ENCODE data around the gene SMIM3.
"Not testable (repeated sequence)": the region's sequence is repeated elsewhere in the genome, so short reads cannot be mapped to it uniquely, and the experiment has no call there.

Gene SMIM3

GRCh38 chr5:150789450-150789849, 10.9 kb downstream of the SMIM3 start:
- no peak for TF ChIP-seq CTCF (IDR thresholded peaks at IDR 0.05; ENCODE audit: low read depth, low read length)
- no peak for DNase-seq (ENCODE audit: extremely low read depth, low read depth)

DNA sequence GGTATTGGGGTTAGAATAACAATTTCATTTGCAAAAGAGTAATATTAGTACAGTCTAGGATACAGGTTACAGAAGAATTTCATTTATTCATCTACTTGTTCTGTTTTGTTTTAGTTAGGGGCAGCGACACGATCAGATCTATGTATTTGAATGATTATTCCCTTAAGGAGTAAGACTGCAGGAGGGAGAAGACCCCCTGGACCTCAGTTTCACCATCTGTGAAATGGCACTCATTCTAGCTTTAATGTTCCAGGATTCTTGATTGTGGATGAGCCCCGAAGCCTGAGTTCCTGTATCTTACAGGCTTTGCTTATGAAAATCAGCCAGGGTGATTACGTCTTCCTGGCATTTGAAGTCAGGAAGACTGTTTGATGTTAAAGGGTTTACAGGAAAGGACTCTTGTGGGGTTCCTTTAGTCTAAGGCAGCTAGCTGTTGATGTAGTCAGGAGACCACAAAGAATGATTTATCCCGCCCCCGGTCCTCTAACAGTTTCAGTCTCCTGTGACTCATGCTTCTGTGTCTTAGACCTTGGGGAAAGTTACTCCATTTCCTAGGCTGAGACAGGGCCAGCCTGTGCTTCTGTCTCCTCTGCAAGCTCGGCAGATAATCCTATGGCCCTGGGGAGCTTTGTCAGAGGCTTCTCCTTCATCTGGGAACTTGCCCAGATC, 11.5 kb downstream of the SMIM3 start:
- peak; percentile 82 for DNase-seq (ENCODE audit: extremely low read depth, low read depth)
- TF ChIP-seq CTCF (IDR thresholded peaks at IDR 0.05; ENCODE audit: low read depth, low read length): no peak

DNA sequence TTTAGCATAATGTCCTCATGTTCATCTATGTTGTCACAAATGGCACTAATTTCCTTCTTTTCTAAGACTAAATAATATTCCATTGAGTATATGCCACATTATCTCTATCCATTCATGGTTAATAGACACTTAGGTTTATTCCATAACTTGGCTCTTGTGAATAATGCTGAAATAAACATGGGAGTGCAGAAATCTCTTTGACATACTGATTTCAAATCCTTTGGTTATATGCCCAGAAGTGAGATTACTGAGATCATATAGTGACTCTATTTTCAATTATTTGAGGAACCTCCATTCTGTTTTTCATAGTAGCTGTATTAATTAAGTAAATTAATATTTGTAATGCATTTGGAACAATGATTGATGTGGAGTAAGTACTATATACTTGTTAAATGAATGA, 13.0 kb downstream of the SMIM3 start:
- no peak for DNase-seq (ENCODE audit: extremely low read depth, low read depth)
- TF ChIP-seq CTCF (IDR thresholded peaks at IDR 0.05; ENCODE audit: low read depth, low read length): no peak

GRCh38 chr5:150793423-150793888, 14.9 kb downstream of the SMIM3 start:
- not testable (repeated sequence) for DNase-seq (ENCODE audit: extremely low read depth, low read depth)

- no peak for DNase-seq (ENCODE audit: extremely low read depth, low read depth)
- TF ChIP-seq CTCF (IDR thresholded peaks at IDR 0.05; ENCODE audit: low read depth, low read length): no peak
Measured at GRCh38 chr5:150794927-150795326, 16.4 kb downstream of the SMIM3 start.

GRCh38 chr5:150797384-150797783, 18.8 kb downstream of the SMIM3 start:
- TF ChIP-seq CTCF (IDR thresholded peaks at IDR 0.05; ENCODE audit: low read depth, low read length): no peak
- DNase-seq (ENCODE audit: extremely low read depth, low read depth): no peak

DNA sequence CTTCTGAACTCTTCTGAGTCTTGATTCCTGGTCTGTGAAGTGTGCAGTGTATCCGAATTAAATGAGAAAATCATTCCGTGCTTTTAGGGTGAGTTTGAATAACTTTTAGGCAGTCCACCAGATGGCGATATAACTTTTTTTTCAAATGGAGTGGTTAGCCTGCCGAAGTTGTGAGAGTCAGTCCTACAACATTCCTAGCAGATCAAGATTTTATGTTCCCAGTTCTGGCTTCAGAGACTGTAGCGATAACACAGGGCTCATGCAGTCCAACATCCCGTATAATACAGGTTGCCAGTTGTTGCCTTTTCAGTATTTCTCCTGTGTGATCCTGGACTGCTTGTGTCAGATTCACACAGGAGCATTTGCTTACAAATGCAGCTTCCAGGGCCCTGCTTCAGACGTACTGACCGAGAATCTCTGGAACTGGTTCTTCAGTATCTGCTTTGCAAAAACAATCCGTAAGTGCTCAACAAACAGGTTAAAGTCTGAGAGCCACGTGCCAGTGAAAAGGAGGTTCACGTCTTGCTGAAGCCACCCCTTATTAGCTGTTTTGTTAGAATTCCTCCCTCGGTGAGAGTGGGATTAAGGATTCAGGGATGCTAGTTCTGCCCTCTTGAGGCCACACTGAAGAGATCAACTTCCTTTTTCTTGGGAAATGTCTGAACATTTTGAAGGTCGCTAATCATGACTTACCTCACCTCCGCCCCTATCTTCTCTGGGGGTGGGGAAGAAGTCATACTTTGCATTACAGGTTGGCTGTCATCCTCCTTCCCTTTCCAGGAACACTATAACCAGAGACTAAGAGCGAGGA, 22.8 kb downstream of the SMIM3 start:
- no peak for DNase-seq (ENCODE audit: extremely low read depth, low read depth)
- TF ChIP-seq CTCF (IDR thresholded peaks at IDR 0.05; ENCODE audit: low read depth, low read length): peak; percentile 52
